Measurements from ENCODE around the gene DLG2. TPM values are rescaled to one million over a fixed set of nuclear protein-coding genes. Genes with fewer than 3 reads are reported as not detected.

DLG2 gene
- total and polyA plus RNA-seq, 2 donors (not counting 3 experiments of a cell fraction or from before 2014, with no cell fraction given): 0.15 to 1.1 TPM

DNA sequence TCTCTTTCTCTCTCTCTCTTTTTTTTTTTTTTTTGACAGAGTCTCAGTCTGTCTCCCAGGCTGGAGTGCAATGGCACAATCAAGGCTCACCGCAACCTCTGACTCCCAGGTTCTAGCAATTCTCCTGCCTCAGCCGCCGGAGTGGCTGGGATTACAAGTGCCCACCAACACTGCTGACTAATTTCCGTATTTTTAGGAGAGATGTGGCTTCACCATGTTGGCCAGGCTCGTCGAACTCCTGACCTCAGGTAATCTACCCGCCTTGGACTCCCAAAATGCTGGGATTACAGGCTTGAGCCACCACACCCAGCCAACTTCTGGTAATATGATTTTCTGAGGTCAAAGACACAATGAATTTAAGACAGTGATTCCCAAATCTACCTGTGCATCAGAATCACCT lies 1681.2 kb downstream of the DLG2 start:
- dilution Hi-C loops (cut with MboI; ENCODE audit: extremely low pct_ligation_motif_present, low sequenced_read_pairs): no loop called here
- no peak for FAIRE-seq
- intact Hi-C loops (cut with micrococcal nuclease): no loop called here

More for the DNA sequence above, 1681.2 kb downstream of the DLG2 start:
- Histone ChIP-seq H3K27ac (ENCODE audit: insufficient read depth, low read depth, low read length) (no peak overlapping the region), H2AFZ (ENCODE audit: low read depth, low read length) (no peak overlapping the region), H3K9ac (replicated peaks; ENCODE audit: extremely low read depth, insufficient read depth, low read length) (no peak overlapping the region), H3K4me1 (ENCODE audit: control insufficient read depth, extremely low read depth, insufficient read depth, low read length) (no peaks in the 10 kb centered on the region), H3K36me3 (ENCODE audit: control insufficient read depth in 2 of 2, extremely low read depth in 1 of 2, insufficient read depth in 2 of 2, low read length in 2 of 2) (no peaks in the 10 kb centered on the region), H3K79me2 (ENCODE audit: control insufficient read depth, insufficient read depth, low read length) (no peaks in the 10 kb centered on the region), H4K20me1 (replicated peaks; ENCODE audit: control insufficient read depth, extremely low read depth, insufficient read depth, low read length) (no peaks in the 10 kb centered on the region), H3K4me3 (replicated peaks in 1 of 3; ENCODE audit: insufficient read depth in 1 of 3, low read depth in 1 of 3, low read length in 3 of 3) (no peak overlapping the region), H3K27me3 (ENCODE audit: control insufficient read depth in 2 of 2, insufficient read depth in 2 of 2, low read length in 2 of 2) (no peaks in the 10 kb centered on the region), H3K4me2 (ENCODE audit: insufficient read depth, low read length) (no peak overlapping the region), H3K9me3 (replicated peaks; ENCODE audit: control insufficient read depth, insufficient read depth, low read length) (no peaks in the 10 kb centered on the region), H3K9me1 (replicated peaks; ENCODE audit: control insufficient read depth, extremely low read depth, insufficient read depth, low read length) (no peaks in the 10 kb centered on the region)
- POLR2A ChIA-PET: no interaction called here
- DNase-seq (ENCODE audit: low read depth, low spot score): no peak
- TF ChIP-seq MYC (IDR thresholded peaks at IDR 0.05; ENCODE audit: low read depth, low read length) (no peak), JUN (IDR thresholded peaks at IDR 0.05; ENCODE audit: borderline replicate concordance, insufficient read depth, insufficient read length, low read depth) (no peak), POLR2AphosphoS5 (IDR thresholded peaks at IDR 0.05; ENCODE audit: insufficient read depth, low read depth, low read length) (no peak), EZH2 (IDR thresholded peaks at IDR 0.05; ENCODE audit: borderline replicate concordance, low read depth, low read length, severe bottlenecking) (no peak), FOS (IDR thresholded peaks at IDR 0.05; ENCODE audit: borderline replicate concordance, insufficient read depth, low read length) (no peak), POLR2A (IDR thresholded peaks at IDR 0.05; ENCODE audit: low read depth, low read length) (no peak), GATA2 (IDR thresholded peaks at IDR 0.05; ENCODE audit: insufficient read depth, insufficient read length, low read depth, low read length) (no peak)
- TF ChIP-seq, protein P1, sequence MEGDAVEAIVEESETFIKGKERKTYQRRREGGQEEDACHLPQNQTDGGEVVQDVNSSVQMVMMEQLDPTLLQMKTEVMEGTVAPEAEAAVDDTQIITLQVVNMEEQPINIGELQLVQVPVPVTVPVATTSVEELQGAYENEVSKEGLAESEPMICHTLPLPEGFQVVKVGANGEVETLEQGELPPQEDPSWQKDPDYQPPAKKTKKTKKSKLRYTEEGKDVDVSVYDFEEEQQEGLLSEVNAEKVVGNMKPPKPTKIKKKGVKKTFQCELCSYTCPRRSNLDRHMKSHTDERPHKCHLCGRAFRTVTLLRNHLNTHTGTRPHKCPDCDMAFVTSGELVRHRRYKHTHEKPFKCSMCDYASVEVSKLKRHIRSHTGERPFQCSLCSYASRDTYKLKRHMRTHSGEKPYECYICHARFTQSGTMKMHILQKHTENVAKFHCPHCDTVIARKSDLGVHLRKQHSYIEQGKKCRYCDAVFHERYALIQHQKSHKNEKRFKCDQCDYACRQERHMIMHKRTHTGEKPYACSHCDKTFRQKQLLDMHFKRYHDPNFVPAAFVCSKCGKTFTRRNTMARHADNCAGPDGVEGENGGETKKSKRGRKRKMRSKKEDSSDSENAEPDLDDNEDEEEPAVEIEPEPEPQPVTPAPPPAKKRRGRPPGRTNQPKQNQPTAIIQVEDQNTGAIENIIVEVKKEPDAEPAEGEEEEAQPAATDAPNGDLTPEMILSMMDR (IDR thresholded peaks at IDR 0.05; ENCODE audit: extremely low read depth in 1 of 2, insufficient read depth in 1 of 2, low read depth in 1 of 2, low read length in 2 of 2): no peak
- TF ChIP-seq, protein P2, sequence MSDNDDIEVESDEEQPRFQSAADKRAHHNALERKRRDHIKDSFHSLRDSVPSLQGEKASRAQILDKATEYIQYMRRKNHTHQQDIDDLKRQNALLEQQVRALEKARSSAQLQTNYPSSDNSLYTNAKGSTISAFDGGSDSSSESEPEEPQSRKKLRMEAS (IDR thresholded peaks at IDR 0.05; ENCODE audit: insufficient read depth, insufficient read length): no peak
- BruUV-seq (replicated peaks): no TSS peak
- CTCF ChIA-PET: no interaction called here
